ENCODE measurements around the gene DCDC1. TPM values are rescaled to one million over a fixed set of nuclear protein-coding genes. Genes with fewer than 3 reads are reported as not detected.

The DCDC1 gene
- total and polyA plus RNA-seq, 12 donors = 0.01 to 0.18 (median 0.09) TPM; not detected in 9

- H3K36me3 ChIP-seq = no peaks in the 10 kb centered on the region
- no peak for TF ChIP-seq CTCF (IDR thresholded peaks at IDR 0.05)
- H3K27ac ChIP-seq = peak overlapping the region in 3 of 10 donors; percentile 30 to 40 (median 34)
- DNase-seq (no peak), ATAC-seq (peak in 6 of 8 donors; percentile 38 to 87 (median 70))
- H3K4me3 ChIP-seq = no peak overlapping the region
- intact Hi-C loops (cut with DNase I) = loop anchor here in 2 of 10 donors (5.0 to 10.0 kb wide), 3 partner anchors 36 to 291 kb away; partner anchors contain the start of gene MPPED2 (in 1 of the 2)
- 66 to 69% methylated on average over 2 of the region's 2 CpGs for WGBS, 2 donors
- no peaks in the 10 kb centered on the region for H3K9me3 ChIP-seq
- peaks cover 4 to 75% (median 45%) of the 10 kb centered on the region in 9 donors for H3K4me1 ChIP-seq
- no peaks in the 10 kb centered on the region for H3K27me3 ChIP-seq
These were observed 493.3 kb downstream of the DCDC1 start for GRCh38 chr11:30876228-30876627.

DNA sequence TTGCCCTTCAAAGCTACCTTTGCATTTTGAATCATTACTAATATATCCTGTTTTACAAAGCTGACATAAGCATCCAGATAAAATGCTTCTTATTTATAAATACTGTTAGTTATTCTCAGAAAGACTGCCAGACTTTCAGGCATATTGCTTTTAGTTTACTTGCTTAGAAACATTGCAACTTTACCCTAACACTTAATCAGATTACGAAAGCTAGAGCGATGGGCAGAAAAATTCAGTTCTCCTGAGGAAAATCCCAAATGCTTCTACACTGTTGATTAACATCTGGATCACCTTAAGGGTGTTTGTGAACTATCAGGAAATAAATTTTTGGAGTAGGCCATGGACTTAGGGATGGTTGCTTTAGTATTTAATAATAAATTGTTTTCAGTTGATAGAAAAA is 493.7 kb downstream of the DCDC1 start:
- DNase-seq (no peak), ATAC-seq (no peak)
- TF ChIP-seq CTCF (IDR thresholded peaks at IDR 0.05) = no peak
- Histone ChIP-seq H3K27me3 (no peaks in the 10 kb centered on the region), H3K4me3 (no peak overlapping the region), H3K9me3 (no peaks in the 10 kb centered on the region), H3K4me1 (peaks cover 4 to 71% (median 45%) of the 10 kb centered on the region in 9 donors), H3K27ac (peak overlapping the region in 2 of 10 donors; percentile 30 to 40), H3K36me3 (no peaks in the 10 kb centered on the region)
- 87 to 91% methylated on average over 2 of the region's 2 CpGs for WGBS, 2 donors
- intact Hi-C loops (cut with DNase I) = loop anchor here in 2 of 10 donors (5.0 to 10.0 kb wide), 3 partner anchors 36 to 291 kb away; partner anchors contain the start of gene MPPED2 (in 1 of the 2)

GRCh38 chr11:30873924-30874610 is 495.5 kb downstream of the DCDC1 start:
- DNase-seq (no peak), ATAC-seq (no peak)
- Histone ChIP-seq H3K36me3 (no peaks in the 10 kb centered on the region), H3K4me3 (no peak overlapping the region), H3K27ac (peak overlapping the region in 1 of 10 donors; percentile 6), H3K4me1 (peaks cover 0 to 54% (median 31%) of the 10 kb centered on the region in 9 donors), H3K9me3 (no peaks in the 10 kb centered on the region), H3K27me3 (no peaks in the 10 kb centered on the region)
- intact Hi-C loops (cut with DNase I) = loop anchor here in 1 of 10 donors (10.0 kb wide), 1 partner anchor 289 kb away; the partner anchor contains the start of gene MPPED2
- no peak for TF ChIP-seq CTCF (IDR thresholded peaks at IDR 0.05)
- 23 to 32% methylated on average over 3 of the region's 3 CpGs for WGBS, 2 donors

- no peak for TF ChIP-seq CTCF (IDR thresholded peaks at IDR 0.05)
- peak in 3 of 8 donors; percentile 25 to 70 (median 62) for ATAC-seq
- Histone ChIP-seq H3K27me3 (no peaks in the 10 kb centered on the region), H3K9me3 (no peaks in the 10 kb centered on the region), H3K4me3 (no peak overlapping the region), H3K4me1 (peaks cover 0 to 4% (median 3%) of the 10 kb centered on the region in 9 donors), H3K36me3 (no peaks in the 10 kb centered on the region), H3K27ac (no peak overlapping the region)
- DNase-seq = no peak
- intact Hi-C loops (cut with DNase I) = loop anchor here in 1 of 10 donors (10.0 kb wide), 1 partner anchor 64 kb away; no protein-coding TSS in a partner anchor
- 53 to 67% methylated on average over 2 of the region's 2 CpGs for WGBS, 2 donors
These were observed 500.9 kb downstream of the DCDC1 start for GRCh38 chr11:30868626-30869081.

Data from heart right ventricle (tissue), 16 donors.